Mucosa of descending colon (tissue), 3 donors: ENCODE results near the gene TTBK2. TPM values are rescaled to one million over a fixed set of nuclear protein-coding genes. Genes with fewer than 3 reads are reported as not detected.

Source experiments
- ATAC-seq: fragments of 200-7000 bp; cut with Tn5 transposase; one replicate; pipeline ENCODE4 v1.9.1; 2020; ENCODE audit warnings: mild to moderate bottlenecking, moderate library complexity
- DNase-seq, 3 donors: peaks; one replicate each; pipeline ENCODE4 v3.0.0-alpha.2; 2020
- H3K36me3 ChIP-seq: fragments of 200-600 bp; one replicate; pipeline ENCODE4 v1.8.0; 2021; ENCODE audit warnings: low read depth, mild to moderate bottlenecking
- H3K4me1 ChIP-seq: fragments of 200-600 bp; one replicate; pipeline ENCODE4 v1.8.0; 2021; ENCODE audit warnings: low read depth, mild to moderate bottlenecking
- H3K4me3 ChIP-seq: fragments of 200-600 bp; one replicate; pipeline ENCODE4 v1.8.0; 2021; ENCODE audit warnings: mild to moderate bottlenecking
- H3K9me3 ChIP-seq: fragments of 200-600 bp; one replicate; pipeline ENCODE4 v1.8.0; 2021; ENCODE audit warnings: mild to moderate bottlenecking
- intact Hi-C, 2 donors: fragments of 100-400 bp; cut with DNase I in 1 of 2; cut with micrococcal nuclease in 1 of 2; formaldehyde crosslinking; loops; one replicate each; pipeline versions ENCODE4 v1.11.0 to v1.11.1; 2022; cut with DNase I, micrococcal nuclease
- total RNA-seq, 3 donors: library from RNA; stranded (reverse); fragmentation: NEBNext Ultra II Directional in 2 of 3; extraction: Animal tissue kit (Norgen Biotek cat#: 25700) in 2 of 3; gene quantifications; one replicate each; pipeline versions ENCODE4 v1.2.1 to v1.2.4, GENCODE V29; 2021 to 2023
- TF ChIP-seq, protein P1 (sequence below): fragments of 200-600 bp; IDR thresholded peaks from one replicate; pipeline ENCODE4 v1.8.0; 2022; ENCODE audit warnings: antibody characterized with exemption, mild to moderate bottlenecking
- donor health status: DM: no; HTN: no; CAD: no; lungs with moderate emphysema.
- donor health status: DM: no; HTN: no; CAD: no.
- donor health status: DM: no; HTN: yes; CAD: no.

The TTBK2 gene
- total RNA-seq, 3 donors from 2014 or later: 9.7 to 27.6 (median 11.4) TPM

DNA sequence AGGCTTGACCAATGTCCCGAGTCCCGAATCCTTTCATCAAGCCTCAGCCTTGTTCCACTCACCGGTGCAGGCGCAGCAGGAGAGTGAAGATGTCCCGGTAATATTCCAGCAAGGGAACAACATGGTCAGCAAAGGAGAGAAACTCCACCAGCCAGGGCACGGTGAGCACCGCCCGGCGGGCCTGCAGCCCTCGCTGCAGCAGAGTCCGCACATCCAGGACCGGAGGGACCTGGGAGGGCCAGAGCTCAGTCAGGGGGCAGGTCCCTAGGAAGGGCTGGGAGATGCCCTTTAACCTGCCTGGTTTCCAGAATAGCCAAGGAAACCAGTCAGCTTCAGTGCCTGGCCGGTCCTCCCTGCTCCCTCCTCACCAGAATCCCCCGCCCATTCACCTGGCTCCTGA, 190.0 kb downstream of the TTBK2 start:
- H3K4me3 ChIP-seq: no peak overlapping the region
- no peak for DNase-seq
- no peaks in the 10 kb centered on the region for H3K9me3 ChIP-seq
- peaks cover under 1% of the 10 kb centered on the region for H3K4me1 ChIP-seq
- intact Hi-C loops: no loop called here
- ATAC-seq: no peak
- peaks cover 14% of the 10 kb centered on the region for H3K36me3 ChIP-seq
- TF ChIP-seq, protein P1, sequence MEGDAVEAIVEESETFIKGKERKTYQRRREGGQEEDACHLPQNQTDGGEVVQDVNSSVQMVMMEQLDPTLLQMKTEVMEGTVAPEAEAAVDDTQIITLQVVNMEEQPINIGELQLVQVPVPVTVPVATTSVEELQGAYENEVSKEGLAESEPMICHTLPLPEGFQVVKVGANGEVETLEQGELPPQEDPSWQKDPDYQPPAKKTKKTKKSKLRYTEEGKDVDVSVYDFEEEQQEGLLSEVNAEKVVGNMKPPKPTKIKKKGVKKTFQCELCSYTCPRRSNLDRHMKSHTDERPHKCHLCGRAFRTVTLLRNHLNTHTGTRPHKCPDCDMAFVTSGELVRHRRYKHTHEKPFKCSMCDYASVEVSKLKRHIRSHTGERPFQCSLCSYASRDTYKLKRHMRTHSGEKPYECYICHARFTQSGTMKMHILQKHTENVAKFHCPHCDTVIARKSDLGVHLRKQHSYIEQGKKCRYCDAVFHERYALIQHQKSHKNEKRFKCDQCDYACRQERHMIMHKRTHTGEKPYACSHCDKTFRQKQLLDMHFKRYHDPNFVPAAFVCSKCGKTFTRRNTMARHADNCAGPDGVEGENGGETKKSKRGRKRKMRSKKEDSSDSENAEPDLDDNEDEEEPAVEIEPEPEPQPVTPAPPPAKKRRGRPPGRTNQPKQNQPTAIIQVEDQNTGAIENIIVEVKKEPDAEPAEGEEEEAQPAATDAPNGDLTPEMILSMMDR: no peak

GRCh38 chr15:42730135-42730534, 190.4 kb downstream of the TTBK2 start:
- Histone ChIP-seq H3K4me1 (no peaks in the 10 kb centered on the region), H3K4me3 (no peak overlapping the region), H3K9me3 (no peaks in the 10 kb centered on the region), H3K36me3 (peaks cover 15% of the 10 kb centered on the region)
- DNase-seq (no peak), ATAC-seq (no peak)
- intact Hi-C loops: no loop called here
- TF ChIP-seq, protein P1: no peak

GRCh38 chr15:42729409-42729808, 191.2 kb downstream of the TTBK2 start:
- no peaks in the 10 kb centered on the region for H3K4me1 ChIP-seq
- DNase-seq (no peak), ATAC-seq (no peak)
- intact Hi-C loops: no loop called here
- H3K36me3 ChIP-seq: peaks cover 18% of the 10 kb centered on the region
- no peak overlapping the region for H3K4me3 ChIP-seq
- no peaks in the 10 kb centered on the region for H3K9me3 ChIP-seq
- TF ChIP-seq, protein P1: no peak

DNA sequence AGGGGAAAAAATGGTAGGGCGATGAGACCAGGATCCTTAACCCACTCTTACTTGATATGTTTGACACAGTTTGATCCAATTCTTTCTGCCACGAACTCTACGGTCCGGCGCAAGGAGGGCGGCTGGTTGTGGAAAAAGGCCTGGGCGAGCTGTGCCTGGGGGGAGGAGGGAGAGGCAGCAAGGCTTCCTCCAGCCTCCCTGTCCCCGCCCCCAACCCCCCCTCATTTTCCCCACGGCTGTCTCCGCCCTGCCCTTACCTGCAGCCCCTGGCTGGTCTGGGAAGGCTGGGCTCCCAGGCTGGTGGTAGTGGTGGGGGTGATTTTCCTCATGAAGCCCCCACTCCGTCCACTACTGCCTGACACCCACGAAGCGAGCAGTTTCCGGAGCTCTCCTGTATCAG, 191.6 kb downstream of the TTBK2 start:
- intact Hi-C loops: no loop called here
- ATAC-seq: no peak

GRCh38 chr15:42728560-42728959, 192.0 kb downstream of the TTBK2 start:
- intact Hi-C loops: no loop called here

More for the DNA sequence above, 191.6 kb downstream of the TTBK2 start:
- H3K9me3 ChIP-seq: no peaks in the 10 kb centered on the region
- H3K4me3 ChIP-seq: no peak overlapping the region
- no peaks in the 10 kb centered on the region for H3K4me1 ChIP-seq
- DNase-seq: no peak
- peaks cover 18% of the 10 kb centered on the region for H3K36me3 ChIP-seq
- TF ChIP-seq, protein P1: no peak

More at GRCh38 chr15:42728560-42728959, 192.0 kb downstream of the TTBK2 start:
- Histone ChIP-seq H3K36me3 (peaks cover 15% of the 10 kb centered on the region), H3K4me1 (no peaks in the 10 kb centered on the region), H3K9me3 (no peaks in the 10 kb centered on the region), H3K4me3 (no peak overlapping the region)
- TF ChIP-seq, protein P1: no peak
- DNase-seq (no peak), ATAC-seq (no peak)
